ENCODE measurements around the gene SVOPL.

Gene SVOPL

GRCh38 chr7:138603549-138604318 lies 97.4 kb downstream of the SVOPL start:
- DNase-seq, result no peak

GRCh38 chr7:138602451-138602850 lies 98.7 kb downstream of the SVOPL start:
- no peak for DNase-seq

GRCh38 chr7:138595454-138595853 lies 105.7 kb downstream of the SVOPL start:
- DNase-seq, result no peak

- no peak for DNase-seq
Observed at GRCh38 chr7:138590154-138590553, 111.0 kb downstream of the SVOPL start.

- no peak for DNase-seq
Observed at GRCh38 chr7:138588986-138589385, 112.2 kb downstream of the SVOPL start.

GRCh38 chr7:138587485-138587884 lies 113.7 kb downstream of the SVOPL start:
- DNase-seq, result no peak

- no peak for DNase-seq
Observed at GRCh38 chr7:138585283-138585993, 115.7 kb downstream of the SVOPL start.

GRCh38 chr7:138584696-138585095 lies 116.5 kb downstream of the SVOPL start:
- no peak for DNase-seq

- DNase-seq, result no peak
Observed at GRCh38 chr7:138584283-138584682, 116.9 kb downstream of the SVOPL start.

GRCh38 chr7:138581065-138581464 lies 120.1 kb downstream of the SVOPL start:
- no peak for DNase-seq

- no peak for DNase-seq
Observed at GRCh38 chr7:138579671-138580070, 121.5 kb downstream of the SVOPL start.

GRCh38 chr7:138579136-138579535 lies 122.0 kb downstream of the SVOPL start:
- DNase-seq, result no peak

- DNase-seq, result no peak
Observed at GRCh38 chr7:138575897-138576428, 125.2 kb downstream of the SVOPL start.

GRCh38 chr7:138573741-138574140 lies 127.4 kb downstream of the SVOPL start:
- no peak for DNase-seq

- no peak for DNase-seq
Observed at GRCh38 chr7:138570715-138571114, 130.4 kb downstream of the SVOPL start.

GRCh38 chr7:138569418-138569817 lies 131.7 kb downstream of the SVOPL start:
- no peak for DNase-seq

GRCh38 chr7:138568655-138569054 lies 132.5 kb downstream of the SVOPL start:
- no peak for DNase-seq

- DNase-seq, result no peak
Observed at GRCh38 chr7:138565451-138566114, 135.6 kb downstream of the SVOPL start.

- DNase-seq, result no peak
Observed at GRCh38 chr7:138565071-138565450, 136.1 kb downstream of the SVOPL start.

- no peak for DNase-seq
Observed at GRCh38 chr7:138564365-138564764, 136.8 kb downstream of the SVOPL start.

GRCh38 chr7:138563808-138564207 lies 137.4 kb downstream of the SVOPL start:
- no peak for DNase-seq

- DNase-seq, result no peak
Observed at GRCh38 chr7:138559448-138559847, 141.7 kb downstream of the SVOPL start.

GRCh38 chr7:138556771-138557484 lies 144.2 kb downstream of the SVOPL start:
- no peak for DNase-seq

Data from bone marrow (tissue), 2 donors.